Activated naive CD4-positive, alpha-beta T cell treated with anti-CD3 and anti-CD28 coated beads, Interleukin-2, amount 50 U/mL, for 16 hours (primary cell): Measurements from ENCODE around the gene TXNDC8.
"Not testable (repeated sequence)": the region's sequence is repeated elsewhere in the genome, so short reads cannot be mapped to it uniquely, and the experiment has no call there.

Experiments
- DNase-seq: peaks from one replicate; pipeline ENCODE4 v3.0.0-alpha.2; 2020

Gene TXNDC8

GRCh38 chr9:110337727-110338126 lies at the start of gene TXNDC8:
TXNDC8 (minus strand) TSS chr9:110337863.
- DNase-seq, result no peak

- DNase-seq, result no peak
These were observed 45.8 kb upstream of the TXNDC8 start for GRCh38 chr9:110383491-110383890.

- no peak for DNase-seq
These were observed 45.1 kb upstream of the TXNDC8 start for GRCh38 chr9:110382731-110383130.

- no peak for DNase-seq
These were observed 33.8 kb upstream of the TXNDC8 start for GRCh38 chr9:110371411-110372007.

- DNase-seq, result no peak
These were observed 32.7 kb upstream of the TXNDC8 start for GRCh38 chr9:110370315-110370714.

- no peak for DNase-seq
These were observed 26.8 kb upstream of the TXNDC8 start for GRCh38 chr9:110364451-110364850.

GRCh38 chr9:110358992-110359391 lies 21.3 kb upstream of the TXNDC8 start:
- DNase-seq, result not testable (repeated sequence)

GRCh38 chr9:110357505-110357904 lies 19.8 kb upstream of the TXNDC8 start:
- DNase-seq, result no peak

GRCh38 chr9:110356639-110357395 lies 19.2 kb upstream of the TXNDC8 start:
- DNase-seq, result no peak

GRCh38 chr9:110355911-110356310 lies 18.2 kb upstream of the TXNDC8 start:
- no peak for DNase-seq

GRCh38 chr9:110351009-110351467 lies 13.4 kb upstream of the TXNDC8 start:
- DNase-seq, result no peak

- DNase-seq, result no peak
These were observed 8.7 kb upstream of the TXNDC8 start for GRCh38 chr9:110346325-110346724.

- DNase-seq, result no peak
These were observed 7.2 kb upstream of the TXNDC8 start for GRCh38 chr9:110344821-110345220.

GRCh38 chr9:110343551-110343950 lies 5.9 kb upstream of the TXNDC8 start:
- DNase-seq, result no peak

GRCh38 chr9:110340306-110340705 lies 2.6 kb upstream of the TXNDC8 start:
- no peak for DNase-seq

- DNase-seq, result no peak
These were observed 480 bp upstream of the TXNDC8 start for GRCh38 chr9:110338143-110338542.

GRCh38 chr9:110336363-110336762 lies 1.3 kb downstream of the TXNDC8 start:
- no peak for DNase-seq

GRCh38 chr9:110334871-110335270 lies 2.8 kb downstream of the TXNDC8 start:
- no peak for DNase-seq

- no peak for DNase-seq
These were observed 3.5 kb downstream of the TXNDC8 start for GRCh38 chr9:110334183-110334582.

- DNase-seq, result no peak
These were observed 4.9 kb downstream of the TXNDC8 start for GRCh38 chr9:110332766-110333165.

- no peak for DNase-seq
These were observed 7.1 kb downstream of the TXNDC8 start for GRCh38 chr9:110330484-110331105.

GRCh38 chr9:110329639-110330230 lies 7.9 kb downstream of the TXNDC8 start:
- DNase-seq, result no peak

- DNase-seq, result no peak
These were observed 8.9 kb downstream of the TXNDC8 start for GRCh38 chr9:110328763-110329162.

GRCh38 chr9:110327716-110328115 lies 9.9 kb downstream of the TXNDC8 start:
- no peak for DNase-seq
